Ishikawa (cell line): ENCODE results near the gene POLG.

Experiments used
- CEBPB ChIP-seq: IDR thresholded peaks from 2 replicates; pipeline ENCODE4 v1.6.1; 2012
- CREB1 ChIP-seq: IDR thresholded peaks from 2 replicates; pipeline ENCODE4 v1.6.1; 2012; ENCODE audit warnings: low read depth
- EGR1 ChIP-seq: IDR thresholded peaks from 2 replicates; pipeline ENCODE4 v1.6.1; 2012
- EP300 ChIP-seq: IDR thresholded peaks from 2 replicates; pipeline ENCODE4 v1.6.1; 2012; ENCODE audit warnings: borderline replicate concordance
- FOXM1 ChIP-seq: IDR thresholded peaks from 2 replicates; pipeline ENCODE4 v1.6.1; 2012; ENCODE audit warnings: low read depth, borderline replicate concordance
- RAD21 ChIP-seq: IDR thresholded peaks from 2 replicates; pipeline ENCODE4 v1.6.1; 2012; ENCODE audit warnings: low read depth
- TAF1 ChIP-seq: IDR thresholded peaks from 2 replicates; pipeline ENCODE4 v1.6.1; 2012; ENCODE audit warnings: low read depth, mild to moderate bottlenecking
- TCF12 ChIP-seq: IDR thresholded peaks from 2 replicates; pipeline ENCODE4 v1.6.1; 2012; ENCODE audit warnings: low read depth
- TEAD4 ChIP-seq: IDR thresholded peaks from 2 replicates; pipeline ENCODE4 v1.6.1; 2012
- USF1 ChIP-seq: IDR thresholded peaks from 2 replicates; pipeline ENCODE4 v1.6.1; 2012
- YY1 ChIP-seq: IDR thresholded peaks from 2 replicates; pipeline ENCODE4 v1.6.1; 2012; ENCODE audit warnings: low read depth
- TF ChIP-seq, protein P1 (sequence below): IDR thresholded peaks from 2 replicates; pipeline ENCODE4 v1.6.1; 2012
- TF ChIP-seq, protein P2 (sequence below): IDR thresholded peaks from 2 replicates; pipeline ENCODE4 v1.6.1; 2012; ENCODE audit warnings: low read depth, mild to moderate bottlenecking

DNA sequence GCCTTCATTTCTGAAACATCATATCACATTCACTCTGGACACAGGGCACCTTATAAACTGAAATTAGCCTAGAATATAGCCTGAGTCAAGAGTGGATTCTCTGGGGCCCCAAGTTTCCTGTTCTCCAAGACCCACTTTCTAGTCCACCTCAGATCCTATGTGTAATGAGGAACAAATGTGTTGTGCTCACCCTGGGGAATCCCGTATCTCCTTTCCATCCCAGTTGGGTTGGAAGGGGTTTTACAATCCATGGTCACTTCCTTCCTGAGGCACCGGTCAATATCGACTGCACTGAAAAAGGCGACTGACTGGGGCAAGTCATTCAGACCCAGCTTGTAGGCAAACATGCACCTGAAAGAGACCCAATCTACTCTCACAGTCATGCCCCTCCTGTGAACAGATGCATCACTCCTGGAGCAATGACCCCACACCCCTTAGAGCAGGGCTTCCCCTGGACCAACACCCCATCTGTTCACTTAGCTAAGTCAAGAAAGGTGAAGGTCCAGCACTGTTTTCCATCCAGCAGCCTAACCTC is 17.4 kb downstream of the POLG start:
- TF ChIP-seq, protein P1, sequence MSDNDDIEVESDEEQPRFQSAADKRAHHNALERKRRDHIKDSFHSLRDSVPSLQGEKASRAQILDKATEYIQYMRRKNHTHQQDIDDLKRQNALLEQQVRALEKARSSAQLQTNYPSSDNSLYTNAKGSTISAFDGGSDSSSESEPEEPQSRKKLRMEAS, result no peak
- TF ChIP-seq CREB1, result no peak
- no peak for TF ChIP-seq USF1
- no peak for TF ChIP-seq EP300
- TF ChIP-seq TAF1, result no peak
- TF ChIP-seq FOXM1, result no peak
- no peak for TF ChIP-seq CEBPB
- no peak for TF ChIP-seq TCF12
- no peak for TF ChIP-seq RAD21
- TF ChIP-seq YY1, result no peak
- TF ChIP-seq, protein P2, sequence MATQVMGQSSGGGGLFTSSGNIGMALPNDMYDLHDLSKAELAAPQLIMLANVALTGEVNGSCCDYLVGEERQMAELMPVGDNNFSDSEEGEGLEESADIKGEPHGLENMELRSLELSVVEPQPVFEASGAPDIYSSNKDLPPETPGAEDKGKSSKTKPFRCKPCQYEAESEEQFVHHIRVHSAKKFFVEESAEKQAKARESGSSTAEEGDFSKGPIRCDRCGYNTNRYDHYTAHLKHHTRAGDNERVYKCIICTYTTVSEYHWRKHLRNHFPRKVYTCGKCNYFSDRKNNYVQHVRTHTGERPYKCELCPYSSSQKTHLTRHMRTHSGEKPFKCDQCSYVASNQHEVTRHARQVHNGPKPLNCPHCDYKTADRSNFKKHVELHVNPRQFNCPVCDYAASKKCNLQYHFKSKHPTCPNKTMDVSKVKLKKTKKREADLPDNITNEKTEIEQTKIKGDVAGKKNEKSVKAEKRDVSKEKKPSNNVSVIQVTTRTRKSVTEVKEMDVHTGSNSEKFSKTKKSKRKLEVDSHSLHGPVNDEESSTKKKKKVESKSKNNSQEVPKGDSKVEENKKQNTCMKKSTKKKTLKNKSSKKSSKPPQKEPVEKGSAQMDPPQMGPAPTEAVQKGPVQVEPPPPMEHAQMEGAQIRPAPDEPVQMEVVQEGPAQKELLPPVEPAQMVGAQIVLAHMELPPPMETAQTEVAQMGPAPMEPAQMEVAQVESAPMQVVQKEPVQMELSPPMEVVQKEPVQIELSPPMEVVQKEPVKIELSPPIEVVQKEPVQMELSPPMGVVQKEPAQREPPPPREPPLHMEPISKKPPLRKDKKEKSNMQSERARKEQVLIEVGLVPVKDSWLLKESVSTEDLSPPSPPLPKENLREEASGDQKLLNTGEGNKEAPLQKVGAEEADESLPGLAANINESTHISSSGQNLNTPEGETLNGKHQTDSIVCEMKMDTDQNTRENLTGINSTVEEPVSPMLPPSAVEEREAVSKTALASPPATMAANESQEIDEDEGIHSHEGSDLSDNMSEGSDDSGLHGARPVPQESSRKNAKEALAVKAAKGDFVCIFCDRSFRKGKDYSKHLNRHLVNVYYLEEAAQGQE, result no peak
- no peak for TF ChIP-seq EGR1
- no peak for TF ChIP-seq TEAD4
